ENCODE data around the gene NR4A1.

Gene NR4A1

DNA sequence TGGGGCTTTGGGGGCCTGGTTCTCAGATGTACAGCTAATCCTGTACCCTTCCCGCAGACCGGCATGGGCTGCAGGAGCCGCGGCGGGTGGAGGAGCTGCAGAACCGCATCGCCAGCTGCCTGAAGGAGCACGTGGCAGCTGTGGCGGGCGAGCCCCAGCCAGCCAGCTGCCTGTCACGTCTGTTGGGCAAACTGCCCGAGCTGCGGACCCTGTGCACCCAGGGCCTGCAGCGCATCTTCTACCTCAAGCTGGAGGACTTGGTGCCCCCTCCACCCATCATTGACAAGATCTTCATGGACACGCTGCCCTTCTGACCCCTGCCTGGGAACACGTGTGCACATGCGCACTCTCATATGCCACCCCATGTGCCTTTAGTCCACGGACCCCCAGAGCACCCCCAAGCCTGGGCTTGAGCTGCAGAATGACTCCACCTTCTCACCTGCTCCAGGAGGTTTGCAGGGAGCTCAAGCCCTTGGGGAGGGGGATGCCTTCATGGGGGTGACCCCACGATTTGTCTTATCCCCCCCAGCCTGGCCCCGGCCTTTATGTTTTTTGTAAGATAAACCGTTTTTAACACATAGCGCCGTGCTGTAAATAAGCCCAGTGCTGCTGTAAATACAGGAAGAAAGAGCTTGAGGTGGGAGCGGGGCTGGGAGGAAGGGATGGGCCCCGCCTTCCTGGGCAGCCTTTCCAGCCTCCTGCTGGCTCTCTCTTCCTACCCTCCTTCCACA is 7.6 kb downstream of the NR4A1 start:
- DNase-seq, result peak in 1 of 2 experiments; percentile 84

DNA sequence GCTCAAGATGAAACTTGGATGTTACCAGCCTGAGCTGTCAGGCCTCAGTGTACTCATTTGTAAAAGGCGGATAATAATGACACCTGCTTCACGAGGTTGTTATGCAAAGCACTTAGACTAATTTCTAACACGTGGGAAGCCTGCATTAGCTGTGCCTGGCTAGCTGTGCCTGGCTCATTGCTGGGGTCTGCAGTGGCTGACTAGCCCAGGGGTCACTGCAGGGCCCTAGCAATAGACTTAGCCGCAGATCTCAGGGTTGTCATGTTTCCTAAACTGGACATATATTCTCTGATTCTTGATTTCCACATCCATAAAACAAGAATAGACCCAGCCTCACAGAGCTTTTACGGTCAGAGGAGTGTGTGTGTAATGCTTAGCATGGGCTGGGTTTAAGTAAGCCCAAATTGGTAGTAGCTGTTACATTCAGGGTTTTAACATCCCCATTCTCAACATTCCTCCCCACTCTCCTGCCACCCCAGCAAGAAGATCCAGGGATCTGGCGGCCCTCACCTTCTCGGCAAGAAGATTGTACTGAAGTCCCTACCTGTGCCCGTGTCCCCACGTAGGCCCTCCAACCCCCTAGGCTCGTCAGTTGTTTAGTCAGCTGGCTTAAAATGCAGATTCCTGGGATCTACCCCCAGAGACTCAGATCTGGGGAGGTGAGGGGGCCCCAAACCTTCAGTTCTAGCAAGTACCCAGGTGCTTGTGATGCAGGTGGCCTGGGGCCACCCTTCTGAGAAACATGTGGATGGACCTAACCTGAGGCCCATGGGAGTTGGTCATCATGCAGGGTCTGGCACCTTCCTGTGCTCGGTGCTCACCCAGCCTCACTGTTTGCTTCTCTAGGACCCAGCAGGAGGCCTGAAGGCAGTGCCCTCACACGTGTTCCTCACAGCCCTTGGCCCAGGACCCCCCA is 8.6 kb downstream of the NR4A1 start:
- no peak for DNase-seq

DNA sequence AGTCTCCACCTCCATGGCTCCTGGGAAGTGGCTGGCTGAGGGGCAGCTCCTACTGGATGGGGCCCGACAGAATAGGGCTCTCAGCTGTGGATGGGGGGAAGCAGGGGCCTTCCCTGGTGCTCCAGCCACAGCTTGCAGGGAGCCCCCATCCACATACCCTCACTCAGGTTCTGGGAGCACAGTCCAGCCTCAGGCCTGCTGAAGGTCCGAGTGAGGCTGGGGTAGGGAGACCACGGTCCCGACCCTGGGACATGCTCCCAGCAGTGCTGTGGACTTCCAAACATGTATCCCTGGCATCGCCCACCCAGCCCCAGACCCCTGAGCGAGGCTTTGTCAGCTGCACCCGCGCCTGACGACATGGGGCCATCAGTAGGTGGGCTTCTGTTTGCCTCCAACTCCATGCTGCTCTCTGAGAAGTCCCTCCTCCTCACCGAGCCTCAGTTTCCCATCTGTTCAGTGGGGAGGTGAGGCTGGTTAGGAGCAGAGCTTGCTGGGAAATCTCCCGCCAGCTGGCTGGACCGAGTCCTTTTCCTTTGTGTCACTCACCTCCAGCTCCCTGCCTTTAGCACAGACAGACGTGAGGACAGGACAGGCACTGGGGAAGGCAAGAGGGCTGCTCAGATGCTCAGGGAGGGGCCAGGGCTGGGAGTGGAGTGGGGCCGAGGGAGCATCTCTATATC is 9.4 kb downstream of the NR4A1 start:
- no peak for DNase-seq

DNA sequence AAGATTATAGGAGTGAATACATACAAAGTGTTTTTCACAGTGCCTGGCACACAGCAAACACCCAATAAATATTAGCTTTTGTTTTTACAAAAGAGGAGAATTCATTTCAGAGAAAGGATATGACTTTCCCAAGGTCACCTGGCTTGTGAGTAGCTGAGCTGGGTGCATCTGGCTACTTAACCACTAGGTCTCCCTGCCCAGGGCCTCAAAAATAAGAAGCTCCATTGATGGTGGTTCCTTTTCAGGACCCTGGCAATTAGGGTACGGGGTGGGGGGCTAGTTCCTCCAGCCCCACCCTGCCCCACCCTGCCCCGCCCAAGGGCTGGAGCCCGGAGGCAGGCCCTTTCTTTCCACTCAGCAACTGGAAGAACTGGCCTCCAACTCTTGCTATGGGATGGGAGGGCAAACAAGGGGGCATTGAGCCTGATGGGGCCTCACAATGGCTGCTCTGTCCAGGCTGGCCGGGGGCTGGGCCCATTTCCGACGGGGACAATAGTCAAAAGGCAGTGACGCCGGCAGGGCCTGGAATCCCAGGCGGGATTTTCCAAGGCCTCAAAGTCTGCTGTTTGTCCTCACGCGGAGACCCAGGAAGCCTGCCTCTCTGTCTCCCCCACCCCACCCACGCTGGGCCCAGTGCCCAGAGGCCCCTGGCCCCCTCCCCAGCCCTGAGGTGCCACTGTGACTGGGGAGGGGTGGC is 10.4 kb downstream of the NR4A1 start:
- DNase-seq, result no peak

DNA sequence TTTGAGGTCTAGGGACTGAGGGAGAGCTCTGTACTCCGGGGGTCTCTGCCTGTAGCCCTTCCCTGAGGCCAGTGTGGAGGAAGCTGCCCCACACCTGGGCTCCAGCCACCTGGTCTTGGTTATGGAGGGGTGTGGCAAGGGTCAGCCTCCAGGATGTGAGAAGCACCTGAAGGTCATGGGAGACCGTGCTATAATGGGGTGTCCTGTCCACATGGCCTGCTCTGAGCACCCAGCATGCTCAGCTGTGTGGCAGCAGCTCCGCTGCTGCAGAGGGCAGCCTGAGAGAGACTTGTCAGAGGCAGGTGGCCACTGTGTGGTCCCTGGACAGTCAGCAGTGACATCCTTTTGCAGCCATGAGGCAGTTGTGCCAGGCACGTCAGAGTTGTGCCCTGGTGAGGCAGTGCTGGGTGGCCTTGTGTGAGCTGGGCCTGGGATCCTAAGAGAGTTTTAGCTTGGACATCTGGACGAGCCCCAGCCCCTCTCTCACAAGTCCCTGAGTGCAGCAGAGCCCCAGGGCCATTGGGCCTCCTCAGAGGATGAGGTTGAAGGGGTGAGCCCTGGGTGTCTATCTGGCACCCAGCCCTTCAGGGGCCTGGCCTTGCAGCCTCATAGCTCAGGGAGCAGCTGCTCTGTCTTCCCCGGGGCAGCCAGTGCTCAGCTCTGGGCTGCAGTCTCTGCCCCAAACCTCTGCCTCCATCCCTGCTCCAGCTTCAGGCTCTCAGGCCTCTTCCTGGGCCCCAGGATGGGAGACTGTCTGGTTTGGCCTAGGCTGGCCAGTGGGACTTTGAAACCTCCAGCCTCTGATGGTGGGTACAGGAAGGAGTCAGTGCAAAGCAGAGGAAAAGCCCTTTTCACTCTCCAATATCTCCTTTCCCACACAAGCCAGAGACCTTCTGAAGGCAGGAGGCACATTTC is 11.2 kb downstream of the NR4A1 start:
- no peak for DNase-seq

DNA sequence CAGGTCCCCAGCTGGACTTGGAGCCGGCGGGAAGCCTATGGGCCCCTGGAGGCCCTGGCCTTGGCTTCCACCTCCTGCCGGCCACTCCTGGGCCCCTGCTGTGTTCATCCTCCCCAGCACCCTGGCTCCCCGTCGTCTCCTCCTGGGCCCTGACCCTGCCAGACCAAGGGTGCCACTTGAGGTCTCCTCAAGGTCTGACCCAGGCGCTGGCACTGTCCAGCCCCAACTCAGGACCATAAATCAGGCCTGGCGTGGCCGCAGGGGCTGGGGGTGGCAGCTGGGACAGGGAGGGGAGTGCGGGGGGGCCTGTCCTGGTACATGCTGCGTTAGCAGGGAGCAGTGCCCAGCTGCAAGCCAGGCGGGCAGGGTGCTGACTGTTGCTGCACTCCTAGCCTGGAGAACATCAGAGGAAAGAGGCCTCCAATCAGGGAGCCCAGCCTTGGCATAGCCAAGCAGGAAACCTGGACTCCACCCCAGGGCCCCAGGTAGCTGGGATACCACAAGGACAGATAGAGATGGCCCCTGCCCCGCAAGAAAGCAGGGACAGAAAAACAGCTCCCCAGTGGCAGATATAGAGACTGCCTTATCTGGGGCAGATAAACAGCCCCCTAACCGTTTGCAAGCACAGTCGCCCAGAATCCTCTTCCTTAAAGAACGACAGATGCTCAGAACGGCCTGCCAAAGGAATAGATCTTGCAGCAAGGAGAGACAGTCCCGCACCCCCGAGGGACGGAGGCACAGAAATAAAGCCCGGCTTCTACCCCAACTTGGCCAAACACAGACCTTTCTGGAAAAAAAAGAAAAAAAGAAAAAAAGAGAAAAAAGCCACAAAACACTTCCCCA is 12.1 kb downstream of the NR4A1 start:
- peak in 1 of 2 experiments; percentile 25 for DNase-seq

DNA sequence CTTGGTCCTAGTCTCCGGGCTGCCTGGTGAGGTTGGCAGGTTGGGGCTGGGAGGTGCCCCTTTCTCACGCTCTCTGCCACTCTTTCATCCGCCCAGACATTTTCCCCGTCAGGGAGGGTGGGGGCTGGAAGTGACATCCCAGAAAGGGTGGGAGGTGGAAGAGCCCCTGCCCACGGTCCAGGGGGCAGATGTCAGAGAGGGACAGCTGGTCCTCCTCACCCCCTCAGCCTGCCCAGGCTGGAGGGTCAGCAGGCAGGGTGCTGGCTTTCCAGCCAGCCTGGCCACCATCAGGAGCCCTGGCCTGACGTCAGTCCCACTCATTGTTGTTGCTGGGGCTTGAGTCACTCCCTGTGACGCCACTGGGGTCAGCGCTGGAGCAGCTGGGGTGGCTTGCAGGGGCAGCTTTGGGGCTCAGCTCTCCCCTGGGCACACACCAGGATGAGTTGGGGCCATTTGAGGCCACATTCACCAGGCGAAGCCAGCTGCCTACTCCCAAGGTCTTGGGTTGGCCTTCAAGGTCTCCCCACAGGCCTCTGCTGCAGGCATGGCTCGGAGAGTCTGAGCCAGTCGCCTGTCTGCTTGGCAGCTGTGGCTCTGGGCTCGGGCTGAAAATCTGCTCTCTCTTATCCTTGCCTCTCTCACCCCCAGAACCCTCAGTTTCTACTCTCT is 12.9 kb downstream of the NR4A1 start:
- no peak for DNase-seq

DNA sequence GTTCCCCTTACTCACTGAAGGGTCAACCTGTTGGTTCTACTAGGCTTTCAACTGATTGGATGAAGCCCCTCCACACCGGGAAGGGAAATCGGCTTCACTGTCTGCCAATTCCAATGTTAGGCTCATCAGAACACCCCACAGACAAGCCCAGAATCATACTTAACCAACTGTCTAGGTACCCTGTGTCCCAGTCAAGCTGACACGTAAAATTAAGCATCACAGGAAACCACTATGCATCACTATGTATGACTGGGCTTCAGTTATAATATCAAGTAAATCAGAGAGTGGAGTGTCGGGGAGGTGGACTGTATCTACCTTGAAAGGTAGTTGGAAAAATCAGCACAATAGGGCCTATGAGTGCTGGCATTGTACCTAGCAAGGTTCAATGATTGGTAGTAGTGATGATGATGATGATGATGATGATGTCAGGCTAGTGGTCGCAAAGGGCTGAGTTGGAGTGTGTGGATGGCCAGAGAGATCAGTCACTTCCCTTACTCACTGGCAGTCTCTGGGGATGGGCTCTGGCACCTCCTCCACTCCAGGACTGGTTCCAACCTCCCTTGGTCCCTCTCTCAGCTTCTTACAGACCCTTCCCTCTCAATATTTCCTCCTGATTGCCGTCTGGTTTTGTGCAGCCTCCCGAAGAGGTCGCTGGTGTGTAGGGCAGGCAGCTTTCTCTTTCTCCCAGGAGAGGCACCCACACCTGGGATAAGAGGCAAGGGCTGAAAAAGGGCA is 15.3 kb downstream of the NR4A1 start:
- no peak for DNase-seq

DNA sequence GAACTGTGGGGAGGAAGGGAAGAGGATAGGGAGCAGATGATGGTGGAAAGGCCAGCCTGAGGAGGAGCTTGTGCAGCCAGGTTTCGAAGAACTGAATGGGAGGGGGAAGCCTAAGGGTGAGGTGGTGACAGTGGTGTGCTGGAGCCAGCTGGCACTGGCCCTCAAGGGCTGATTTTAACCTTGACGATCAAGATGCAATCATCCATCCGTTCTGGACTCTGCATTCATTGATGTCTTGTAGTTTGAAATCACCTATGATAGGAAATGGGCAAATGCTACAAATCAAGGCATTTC is 15.8 kb downstream of the NR4A1 start:
- DNase-seq, result no peak

DNA sequence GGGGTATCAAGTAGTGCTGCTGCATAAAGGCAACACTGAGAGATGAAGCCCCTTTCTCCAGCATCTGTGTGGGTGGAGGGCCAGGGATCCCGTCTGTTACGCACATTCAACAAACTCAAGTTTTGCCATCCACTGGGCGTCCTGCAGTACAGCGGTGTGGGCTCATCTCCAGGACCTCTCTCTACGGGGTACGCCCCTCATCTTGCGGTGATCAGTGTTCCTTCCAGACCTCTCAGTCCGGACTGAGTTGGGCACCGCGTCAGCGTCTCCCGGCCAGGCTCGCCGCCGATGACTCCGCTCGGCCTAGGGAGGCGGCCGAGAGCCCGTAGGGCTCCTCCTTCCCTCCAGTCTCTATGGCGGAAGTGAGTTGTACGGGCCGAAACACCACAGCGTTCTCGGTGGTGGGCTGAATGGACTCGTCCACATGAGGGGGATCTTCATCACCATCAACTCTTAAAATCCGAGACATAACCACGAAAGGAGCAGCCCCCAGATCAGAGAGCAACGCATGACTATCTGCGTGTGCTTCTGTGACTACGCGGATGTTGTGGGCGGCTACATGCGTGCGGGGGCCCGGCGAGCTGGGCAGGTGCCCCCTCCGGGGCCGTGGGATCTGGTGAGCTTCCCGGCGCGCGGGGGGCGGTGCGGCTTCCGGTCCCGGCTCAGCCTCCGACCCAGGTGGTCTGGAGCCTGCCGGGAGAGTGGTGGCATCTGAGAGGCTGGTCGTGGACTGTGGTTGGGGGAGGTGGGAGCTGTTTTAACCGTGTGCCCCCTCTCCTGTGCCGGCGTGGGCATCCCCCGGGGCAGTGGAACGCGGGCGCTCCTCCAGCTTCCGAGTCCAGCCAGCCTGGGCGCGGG is 18.3 kb downstream of the NR4A1 start, which contains the start of gene ATG101:
Gene ATG101, plus strand, starts transcription at position 652 of the 858 bp plus-strand sequence. CDS start 3,673 bp downstream, outside the sequence.
- DNase-seq, result peak; percentile 86 to 95

DNA sequence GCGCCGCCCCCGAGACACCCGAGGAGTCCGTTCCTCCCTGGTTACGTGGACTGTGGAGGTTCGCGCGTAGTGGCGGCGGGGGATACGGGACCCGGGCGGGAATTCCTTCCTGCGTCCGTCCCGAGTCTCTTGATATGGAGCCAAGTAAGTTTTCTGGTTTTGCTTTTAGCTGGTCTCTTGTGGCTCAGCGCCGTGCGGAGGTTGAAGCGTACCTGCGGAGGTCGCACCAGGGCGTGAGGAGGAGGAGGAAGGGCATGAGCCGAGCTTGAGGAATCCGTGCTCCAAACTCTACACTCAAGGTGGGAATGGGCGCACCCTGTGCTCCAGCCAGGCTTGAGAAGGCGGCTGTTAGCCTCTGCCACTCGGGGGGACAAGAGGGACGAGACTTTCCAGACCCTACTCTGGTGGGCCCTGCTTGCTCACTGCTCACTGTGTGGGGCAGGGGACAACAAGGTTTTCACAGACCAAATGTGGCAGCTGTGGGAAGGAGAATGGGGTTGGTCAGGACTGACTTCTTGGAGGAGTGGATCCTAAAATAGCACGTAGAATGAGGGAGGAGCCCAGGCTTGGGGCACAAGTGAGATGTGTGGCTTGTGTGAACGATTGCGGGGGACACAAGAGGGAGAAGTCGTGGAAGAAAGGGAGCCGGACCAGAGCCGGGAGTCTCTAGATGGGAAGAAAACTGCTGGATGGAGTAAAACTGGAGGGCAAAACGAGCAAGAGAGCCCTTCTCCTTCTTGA is 19.1 kb downstream of the NR4A1 start:
- no peak for DNase-seq

DNA sequence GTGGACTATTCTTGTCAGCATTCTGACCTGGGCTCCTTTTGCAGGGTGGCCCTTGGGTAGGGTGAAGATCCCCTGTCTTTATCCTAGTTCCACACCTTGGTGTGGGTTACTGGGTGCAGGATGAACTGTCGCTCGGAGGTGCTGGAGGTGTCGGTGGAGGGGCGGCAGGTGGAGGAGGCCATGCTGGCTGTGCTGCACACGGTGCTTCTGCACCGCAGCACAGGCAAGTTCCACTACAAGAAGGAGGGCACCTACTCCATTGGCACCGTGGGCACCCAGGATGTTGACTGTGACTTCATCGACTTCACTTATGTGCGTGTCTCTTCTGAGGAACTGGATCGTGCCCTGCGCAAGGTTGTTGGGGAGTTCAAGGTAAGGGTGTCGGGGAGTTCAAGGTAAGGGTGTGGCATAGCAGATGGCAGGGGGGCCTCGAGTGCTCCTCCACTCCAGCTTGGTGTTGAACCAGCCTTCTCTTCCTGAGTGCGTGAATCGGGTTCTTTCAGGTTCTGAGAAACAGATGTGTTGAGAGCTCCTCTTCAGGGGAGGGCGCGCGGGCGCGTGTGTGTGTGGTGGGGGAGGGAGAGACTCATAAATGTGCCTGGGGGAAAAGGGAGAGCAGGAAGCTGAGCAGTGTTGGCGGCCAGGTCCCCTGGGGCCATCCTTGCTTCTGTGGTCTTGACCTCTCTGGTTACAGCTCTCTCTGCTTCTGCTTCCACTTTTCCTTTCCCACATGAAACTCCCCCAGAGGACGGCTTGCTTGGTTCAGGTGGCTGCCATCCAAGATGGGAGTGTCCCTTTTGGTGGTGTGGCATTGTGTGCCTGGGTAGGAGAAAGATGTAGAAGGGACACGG is 22.5 kb downstream of the NR4A1 start:
- peak in 1 of 2 experiments; percentile 61 for DNase-seq

DNA sequence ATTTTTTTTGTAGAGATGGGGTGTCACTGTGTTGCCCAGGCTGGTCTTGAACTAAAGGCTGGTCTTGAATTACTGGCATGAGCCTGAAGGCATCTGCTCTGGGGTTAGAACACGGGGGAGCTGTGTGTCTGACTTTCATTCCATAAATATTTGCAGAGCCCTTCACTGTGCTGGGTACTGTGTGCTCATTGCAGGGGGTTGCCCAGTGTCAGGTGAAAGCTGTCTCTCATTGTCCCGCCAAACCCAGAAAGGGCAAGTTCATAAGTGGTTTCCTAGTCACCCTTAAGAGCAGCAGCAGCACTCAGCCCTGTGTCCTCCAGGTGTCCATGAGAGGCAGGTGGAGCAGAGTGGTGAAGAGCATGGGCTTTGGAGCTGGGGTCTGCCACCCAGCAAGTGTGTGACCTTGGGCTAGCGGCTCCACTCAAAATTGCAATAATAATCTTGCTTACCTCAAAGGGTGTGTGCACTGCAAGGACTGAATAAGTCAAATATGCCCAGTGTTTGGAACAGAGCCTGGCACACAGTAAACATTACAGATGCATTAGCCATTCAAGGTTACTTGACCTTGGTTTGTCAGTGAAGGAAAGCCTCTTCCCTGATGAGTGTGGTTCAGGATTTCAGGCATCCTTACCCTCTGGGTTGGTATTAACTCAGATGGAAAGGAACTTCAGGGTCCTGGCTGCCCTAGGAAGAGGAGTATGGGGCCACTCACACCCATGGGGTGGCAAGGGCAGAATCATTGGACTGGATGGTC is 23.9 kb downstream of the NR4A1 start:
- DNase-seq, result no peak

DNA sequence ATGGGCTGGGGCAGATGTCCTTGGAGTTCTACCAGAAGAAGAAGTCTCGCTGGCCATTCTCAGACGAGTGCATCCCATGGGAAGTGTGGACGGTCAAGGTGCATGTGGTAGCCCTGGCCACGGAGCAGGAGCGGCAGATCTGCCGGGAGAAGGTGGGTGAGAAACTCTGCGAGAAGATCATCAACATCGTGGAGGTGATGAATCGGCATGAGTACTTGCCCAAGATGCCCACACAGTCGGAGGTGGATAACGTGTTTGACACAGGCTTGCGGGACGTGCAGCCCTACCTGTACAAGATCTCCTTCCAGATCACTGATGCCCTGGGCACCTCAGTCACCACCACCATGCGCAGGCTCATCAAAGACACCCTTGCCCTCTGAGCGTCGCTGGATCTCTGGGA is 25.6 kb downstream of the NR4A1 start:
- DNase-seq, result no peak

DNA sequence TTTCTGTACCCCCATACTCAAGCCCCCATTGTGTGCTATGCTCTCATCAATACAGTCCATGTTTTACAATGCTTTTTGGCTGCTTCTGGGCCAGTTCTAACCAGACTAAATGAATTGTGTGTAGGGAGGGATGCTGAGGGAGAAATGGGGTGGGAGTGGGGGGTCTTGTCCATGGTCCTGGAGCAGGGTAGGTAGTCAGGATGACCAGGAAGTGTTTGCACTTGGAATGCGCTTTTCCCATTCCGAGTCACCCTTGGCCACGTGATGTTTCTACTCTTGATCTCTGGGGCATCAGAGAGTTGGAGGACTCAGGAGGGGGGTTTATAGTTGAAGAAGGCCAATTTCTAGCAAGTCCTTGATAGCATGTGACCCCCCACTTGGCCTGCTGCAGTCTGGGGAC is 27.0 kb downstream of the NR4A1 start:
- DNase-seq, result no peak

Measured in NCI-H524 (cell line).